ENCODE data around the gene ALDH5A1.

GRCh38 chr6:24490948-24491347 lies 3.8 kb upstream of the ALDH5A1 start:
- TF ChIP-seq TAF1 (IDR thresholded peaks at IDR 0.05; ENCODE audit: borderline replicate concordance, low read depth, low read length) (no peak), POLR2A (IDR thresholded peaks at IDR 0.05; ENCODE audit: low read depth, low read length) (no peak)

All from GM12892 (cell line).